Endothelial cell of umbilical vein (primary cell): ENCODE measurements around the gene SPRED3. TPM values are rescaled to one million over a fixed set of nuclear protein-coding genes. Genes with fewer than 3 reads are reported as not detected.

Experiments used
- BruUV-seq: library from RNA; stranded (reverse); fragments of 400-500 nt; replicated peaks from 2 replicates; lab custom pipeline; 2021; lab: Mats Ljungman, UMichigan
- CTCF ChIA-PET: fragments of 300-600, 350-600 bp; sonication (Branson Sonifier 250); formaldehyde crosslinking; loops from one replicate; lab custom pipeline; 2021; ENCODE audit warnings: antibody characterized with exemption, inconsistent platforms; lab: Charles Lee
- POLR2A ChIA-PET: fragments of 300-600, 350-600 bp; sonication (Branson Sonifier 250); formaldehyde crosslinking; loops from one replicate; lab custom pipeline; 2021; ENCODE audit warnings: antibody characterized with exemption, inconsistent platforms; lab: Charles Lee
- DNase-seq: peaks from one replicate; pipeline ENCODE4 v3.0.0-alpha.2; 2011; ENCODE audit warnings: low read depth, low spot score
- FAIRE-seq: peaks from 2 replicates; lab custom pipeline; 2011; peaks lifted over from hg19 to GRCh38; lab: Jason Lieb, UNC
- H2AFZ ChIP-seq: 2 replicates; pipeline ENCODE4 v1.6.0; 2012; ENCODE audit warnings: low read depth, low read length, control low read depth, inconsistent platforms
- H3K27ac ChIP-seq: 2 replicates; pipeline ENCODE4 v1.5.1; 2011; ENCODE audit warnings: low read depth, mild to moderate bottlenecking, control low read depth, low read length, moderate library complexity; ENCODE audit not compliant: insufficient read depth
- H3K27me3 ChIP-seq, 2 experiments: 2 replicates each; pipeline versions ENCODE4 v1.6.0 to v1.6.1; 2011; ENCODE audit warnings: low read length in 2 of 2, mixed read lengths in 1 of 2; ENCODE audit not compliant: control insufficient read depth in 2 of 2, insufficient read depth in 2 of 2
- H3K36me3 ChIP-seq, 2 experiments: 2 replicates in 1 of 2; 3 replicates in 1 of 2; pipeline ENCODE4 v1.5.1; 2011; ENCODE audit warnings: low read length in 2 of 2, mild to moderate bottlenecking in 1 of 2, moderate library complexity in 1 of 2; ENCODE audit not compliant: control insufficient read depth in 2 of 2, insufficient read depth in 2 of 2; ENCODE audit errors: extremely low read depth in 1 of 2
- H3K4me1 ChIP-seq: 3 replicates; pipeline ENCODE4 v1.5.1; 2011; ENCODE audit warnings: mild to moderate bottlenecking, low read length; ENCODE audit not compliant: control insufficient read depth, insufficient read depth; ENCODE audit errors: extremely low read depth
- H3K4me2 ChIP-seq: 2 replicates; pipeline ENCODE4 v1.6.1; 2011; ENCODE audit warnings: low read length, control low read depth, mixed read lengths; ENCODE audit not compliant: insufficient read depth
- H3K4me3 ChIP-seq, 3 experiments: fragments of 200-600 bp in 1 of 3; sonication (generic), shearing (Covaris generic) in 1 of 3; replicated peaks in 1 of 3; 2 replicates each; pipeline ENCODE4 v1.5.1; 2011 to 2016; ENCODE audit warnings: control low read depth in 3 of 3, low read length in 3 of 3, mild to moderate bottlenecking in 2 of 3, inconsistent platforms in 1 of 3, low read depth in 1 of 3, moderate library complexity in 1 of 3; ENCODE audit not compliant: insufficient read depth in 1 of 3
- H3K79me2 ChIP-seq: 2 replicates; pipeline ENCODE4 v1.6.0; 2012; ENCODE audit warnings: low read length, inconsistent platforms; ENCODE audit not compliant: control insufficient read depth, insufficient read depth
- H3K9ac ChIP-seq: replicated peaks from 2 replicates; pipeline ENCODE3; 2011; ENCODE audit warnings: low read length, control low read depth; ENCODE audit not compliant: insufficient read depth; ENCODE audit errors: extremely low read depth
- H3K9me1 ChIP-seq: replicated peaks from 3 replicates; pipeline ENCODE4 v1.6.0; 2011; ENCODE audit warnings: mild to moderate bottlenecking, low read length; ENCODE audit not compliant: control insufficient read depth, insufficient read depth; ENCODE audit errors: extremely low read depth
- H3K9me3 ChIP-seq: replicated peaks from 2 replicates; pipeline ENCODE4 v1.5.1; 2012; ENCODE audit warnings: low read length, inconsistent platforms; ENCODE audit not compliant: control insufficient read depth, insufficient read depth
- H4K20me1 ChIP-seq: replicated peaks from 2 replicates; pipeline ENCODE3; 2011; ENCODE audit warnings: mild to moderate bottlenecking, low read length; ENCODE audit not compliant: control insufficient read depth, insufficient read depth; ENCODE audit errors: extremely low read depth
- EZH2 ChIP-seq: IDR thresholded peaks from 2 replicates; pipeline ENCODE4 v1.6.1; 2012; ENCODE audit warnings: borderline replicate concordance, low read depth, mild to moderate bottlenecking, moderate library complexity, low read length, inconsistent platforms; ENCODE audit not compliant: severe bottlenecking
- FOS ChIP-seq: IDR thresholded peaks from 2 replicates; pipeline ENCODE4 v1.6.1; 2011; ENCODE audit warnings: mild to moderate bottlenecking, low read length, moderate library complexity, borderline replicate concordance; ENCODE audit not compliant: insufficient read depth
- GATA2 ChIP-seq: IDR thresholded peaks from 2 replicates; pipeline ENCODE4 v1.7.0; 2011; ENCODE audit warnings: low read depth, mild to moderate bottlenecking, moderate library complexity, mixed read lengths, low read length; ENCODE audit not compliant: insufficient read length, insufficient read depth
- JUN ChIP-seq: IDR thresholded peaks from 2 replicates; pipeline ENCODE4 v1.6.1; 2011; ENCODE audit warnings: borderline replicate concordance, low read depth; ENCODE audit not compliant: insufficient read length, insufficient read depth
- MYC ChIP-seq: IDR thresholded peaks from one replicate; pipeline ENCODE4 v1.6.1; 2011; ENCODE audit warnings: mild to moderate bottlenecking, low read depth, low read length
- POLR2A ChIP-seq: IDR thresholded peaks from 2 replicates; pipeline ENCODE4 v1.6.1; 2012; ENCODE audit warnings: low read depth, mild to moderate bottlenecking, control low read depth, low read length
- dilution Hi-C: fragments of 300-500 bp; cut with MboI; formaldehyde crosslinking; loops from one replicate; pipeline ENCODE4 v1.15.0; 2019; ENCODE audit warnings: low sequenced_read_pairs; ENCODE audit not compliant: extremely low pct_ligation_motif_present
- intact Hi-C: fragments of 100-400 bp; cut with micrococcal nuclease; formaldehyde crosslinking; loops from one replicate; pipeline ENCODE4 v1.10.0; 2022
- polyA plus RNA-seq, 4 experiments: library from polyadenylated mRNA; depleted of rRNA in 3 of 4; stranded (reverse) in 3 of 4; unstranded in 1 of 4; fragments of >200 nt; gene quantifications; 2 replicates each; pipeline versions ENCODE4 v1.2.1 to v1.2.3, GENCODE V29; 2011 to 2012; ENCODE audit warnings: missing spikeins in 1 of 4
- total RNA-seq: library from RNA; stranded (reverse); gene quantifications from 2 replicates; pipeline ENCODE4 v1.2.3, GENCODE V29; 2021
- TF ChIP-seq, protein P1 (sequence below), 2 donors: IDR thresholded peaks; 1 replicate in 1 of 2; 2 replicates in 1 of 2; pipeline ENCODE4 v1.5.1; 2011; ENCODE audit warnings: low read length in 2 of 2, mild to moderate bottlenecking in 2 of 2, moderate library complexity in 2 of 2, control low read depth in 1 of 2, inconsistent platforms in 1 of 2, low read depth in 1 of 2; ENCODE audit not compliant: insufficient read depth in 1 of 2; ENCODE audit errors: extremely low read depth in 1 of 2

The SPRED3 gene
- total and polyA plus RNA-seq, 2 donors (not counting 3 experiments of a cell fraction or from before 2014, with no cell fraction given): 5.7 to 15.7 TPM

GRCh38 chr19:38443458-38443999, 55.0 kb downstream of the SPRED3 start:
- Histone ChIP-seq H3K9me3 (no peaks in the 10 kb centered on the region), H3K79me2 (no peaks in the 10 kb centered on the region), H2AFZ (no peak overlapping the region), H3K4me3 (no peak overlapping the region), H4K20me1 (no peaks in the 10 kb centered on the region), H3K27me3 (no peaks in the 10 kb centered on the region), H3K9ac (no peak overlapping the region), H3K27ac (no peak overlapping the region), H3K9me1 (no peaks in the 10 kb centered on the region), H3K4me1 (no peaks in the 10 kb centered on the region), H3K36me3 (no peaks in the 10 kb centered on the region), H3K4me2 (no peak overlapping the region)
- dilution Hi-C loops: no loop called here
- DNase-seq (no peak), FAIRE-seq (no peak)
- ChIA-PET CTCF (no interaction called here), POLR2A (no interaction called here)
- TF ChIP-seq JUN (no peak), POLR2A (no peak), EZH2 (no peak), FOS (no peak), MYC (no peak), GATA2 (no peak)
- TF ChIP-seq, protein P1, sequence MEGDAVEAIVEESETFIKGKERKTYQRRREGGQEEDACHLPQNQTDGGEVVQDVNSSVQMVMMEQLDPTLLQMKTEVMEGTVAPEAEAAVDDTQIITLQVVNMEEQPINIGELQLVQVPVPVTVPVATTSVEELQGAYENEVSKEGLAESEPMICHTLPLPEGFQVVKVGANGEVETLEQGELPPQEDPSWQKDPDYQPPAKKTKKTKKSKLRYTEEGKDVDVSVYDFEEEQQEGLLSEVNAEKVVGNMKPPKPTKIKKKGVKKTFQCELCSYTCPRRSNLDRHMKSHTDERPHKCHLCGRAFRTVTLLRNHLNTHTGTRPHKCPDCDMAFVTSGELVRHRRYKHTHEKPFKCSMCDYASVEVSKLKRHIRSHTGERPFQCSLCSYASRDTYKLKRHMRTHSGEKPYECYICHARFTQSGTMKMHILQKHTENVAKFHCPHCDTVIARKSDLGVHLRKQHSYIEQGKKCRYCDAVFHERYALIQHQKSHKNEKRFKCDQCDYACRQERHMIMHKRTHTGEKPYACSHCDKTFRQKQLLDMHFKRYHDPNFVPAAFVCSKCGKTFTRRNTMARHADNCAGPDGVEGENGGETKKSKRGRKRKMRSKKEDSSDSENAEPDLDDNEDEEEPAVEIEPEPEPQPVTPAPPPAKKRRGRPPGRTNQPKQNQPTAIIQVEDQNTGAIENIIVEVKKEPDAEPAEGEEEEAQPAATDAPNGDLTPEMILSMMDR (IDR thresholded peaks at IDR 0.05; ENCODE audit: extremely low read depth in 1 of 2, insufficient read depth in 1 of 2, low read depth in 1 of 2, low read length in 2 of 2): no peak
- no TSS peak for BruUV-seq
- intact Hi-C loops: no loop called here
